ENCODE measurements around the gene CCNK. TPM values are rescaled to one million over a fixed set of nuclear protein-coding genes. Genes with fewer than 3 reads are reported as not detected.

The CCNK gene
- total and polyA plus RNA-seq, 2 of the 13 experiments (the other 11 are each of a cell fraction or from before 2014, with no cell fraction given): 4.9 to 9.7 TPM

GRCh38 chr14:99552572-99553216 is 71.5 kb downstream of the CCNK start (continued):
- TF ChIP-seq NCOA1 (CRISPR knock-in tag; IDR thresholded peaks at IDR 0.05): peak; percentile 98
- TF ChIP-seq, protein P1, sequence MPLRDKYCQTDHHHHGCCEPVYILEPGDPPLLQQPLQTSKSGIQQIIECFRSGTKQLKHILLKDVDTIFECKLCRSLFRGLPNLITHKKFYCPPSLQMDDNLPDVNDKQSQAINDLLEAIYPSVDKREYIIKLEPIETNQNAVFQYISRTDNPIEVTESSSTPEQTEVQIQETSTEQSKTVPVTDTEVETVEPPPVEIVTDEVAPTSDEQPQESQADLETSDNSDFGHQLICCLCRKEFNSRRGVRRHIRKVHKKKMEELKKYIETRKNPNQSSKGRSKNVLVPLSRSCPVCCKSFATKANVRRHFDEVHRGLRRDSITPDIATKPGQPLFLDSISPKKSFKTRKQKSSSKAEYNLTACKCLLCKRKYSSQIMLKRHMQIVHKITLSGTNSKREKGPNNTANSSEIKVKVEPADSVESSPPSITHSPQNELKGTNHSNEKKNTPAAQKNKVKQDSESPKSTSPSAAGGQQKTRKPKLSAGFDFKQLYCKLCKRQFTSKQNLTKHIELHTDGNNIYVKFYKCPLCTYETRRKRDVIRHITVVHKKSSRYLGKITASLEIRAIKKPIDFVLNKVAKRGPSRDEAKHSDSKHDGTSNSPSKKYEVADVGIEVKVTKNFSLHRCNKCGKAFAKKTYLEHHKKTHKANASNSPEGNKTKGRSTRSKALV (CRISPR knock-in tag; IDR thresholded peaks at IDR 0.05): peak; percentile 57; the same call in 1 of the 2 replicates
- peak; percentile 64; the same call in 1 of the 2 replicates for TF ChIP-seq ZNF318 (CRISPR knock-in tag; IDR thresholded peaks at IDR 0.05)
- 0 out of 2 replicates have a peak, but pooled peaks have one; percentile 75 for TF ChIP-seq ZNF224 (CRISPR knock-in tag; IDR thresholded peaks at IDR 0.05)
- TF ChIP-seq AFF4 (CRISPR knock-in tag; IDR thresholded peaks at IDR 0.05): no peak
- TF ChIP-seq IRX3 (CRISPR knock-in tag; IDR thresholded peaks at IDR 0.05; ENCODE audit: borderline replicate concordance, low read depth): peak; percentile 42; the same call in 1 of the 2 replicates
- TF ChIP-seq HDAC6 (IDR thresholded peaks at IDR 0.05; ENCODE audit: low read depth, low read length): no peak
- TF ChIP-seq ZNF501 (CRISPR knock-in tag; IDR thresholded peaks at IDR 0.05): peak; percentile 95
- TF ChIP-seq ZNF160 (CRISPR knock-in tag; IDR thresholded peaks at IDR 0.05): 0 out of 2 replicates have a peak, but pooled peaks have one; percentile 26
- TF ChIP-seq POLR2A (IDR thresholded peaks at IDR 0.05; ENCODE audit: insufficient read depth in 1 of 2, low read depth in 2 of 2, low read length in 2 of 2): peak in 1 of 2 experiments; percentile 59; a peak in 1 of 4 replicates

Data from HepG2 (cell line).